Stimulated activated CD4-positive, alpha-beta T cell treated with anti-CD3 and anti-CD28 coated beads, Interleukin-12 subunit alpha, Interleukin-12 subunit beta, amount 100 ng/mL, for 48 hours (primary cell): ENCODE measurements around the gene IL2RA.
"Not testable (repeated sequence)": the region's sequence is repeated elsewhere in the genome, so short reads cannot be mapped to it uniquely, and the experiment has no call there.

ENCODE experiments used
- DNase-seq, 3 donors: peaks; one replicate each; pipeline ENCODE4 v3.0.0-alpha.2; 2020; ENCODE audit warnings: low read depth in 2 of 3, low spot score in 1 of 3

Gene IL2RA

GRCh38 chr10:6083523-6084475 is 21.6 kb upstream of the IL2RA start:
- DNase-seq, result peak; percentile 52 to 75 (median 74)

- DNase-seq, result no peak
Observed at GRCh38 chr10:6082496-6083395, 20.6 kb upstream of the IL2RA start.

GRCh38 chr10:6080417-6080973 is 18.3 kb upstream of the IL2RA start:
- no peak for DNase-seq

GRCh38 chr10:6079044-6079443 is 16.9 kb upstream of the IL2RA start:
- no peak for DNase-seq

GRCh38 chr10:6077071-6077675 is 15.0 kb upstream of the IL2RA start:
- DNase-seq, result no peak

- DNase-seq, result no peak
Observed at GRCh38 chr10:6074489-6075301, 12.5 kb upstream of the IL2RA start.

GRCh38 chr10:6072215-6072934 is 10.2 kb upstream of the IL2RA start:
- no peak for DNase-seq

GRCh38 chr10:6071181-6072175 is 9.3 kb upstream of the IL2RA start:
- DNase-seq, result no peak

GRCh38 chr10:6070660-6071059 is 8.5 kb upstream of the IL2RA start:
- peak; percentile 73 to 79 (median 78) for DNase-seq

GRCh38 chr10:6069081-6069931 is 7.1 kb upstream of the IL2RA start:
- no peak for DNase-seq

- DNase-seq, result no peak
Observed at GRCh38 chr10:6068422-6068821, 6.3 kb upstream of the IL2RA start.

- DNase-seq, result no peak
Observed at GRCh38 chr10:6068006-6068405, 5.8 kb upstream of the IL2RA start.

- no peak for DNase-seq
Observed at GRCh38 chr10:6067457-6067856, 5.3 kb upstream of the IL2RA start.

GRCh38 chr10:6065835-6066234 is 3.7 kb upstream of the IL2RA start:
- DNase-seq, result no peak

- no peak for DNase-seq
Observed at GRCh38 chr10:6065406-6065805, 3.2 kb upstream of the IL2RA start.

GRCh38 chr10:6064726-6065125 is 2.6 kb upstream of the IL2RA start:
- DNase-seq, result not testable (repeated sequence)

GRCh38 chr10:6064119-6064518 is 2.0 kb upstream of the IL2RA start:
- no peak for DNase-seq
